GM13976 (cell line): ENCODE results near the gene GRID1.

Experiments used
- DNase-seq: peaks from one replicate; pipeline ENCODE4 v3.0.0; 2012; ENCODE audit warnings: low spot score
- in situ Hi-C: fragments of 300-500 bp; cut with MboI; formaldehyde crosslinking; loops from one replicate; pipeline ENCODE4 v1.12.0; 2022; ENCODE audit warnings: low sequenced_read_pairs, mixed read lengths, inconsistent platforms; ENCODE audit not compliant: unreplicated experiment
- TF ChIP-seq, protein P1 (sequence below): IDR thresholded peaks from 2 replicates; pipeline ENCODE4 v1.5.1; 2012; ENCODE audit warnings: borderline replicate concordance, mild to moderate bottlenecking; ENCODE audit not compliant: insufficient read depth; ENCODE audit errors: extremely low read depth, missing control alignments, control extremely low read depth

The GRID1 gene

DNA sequence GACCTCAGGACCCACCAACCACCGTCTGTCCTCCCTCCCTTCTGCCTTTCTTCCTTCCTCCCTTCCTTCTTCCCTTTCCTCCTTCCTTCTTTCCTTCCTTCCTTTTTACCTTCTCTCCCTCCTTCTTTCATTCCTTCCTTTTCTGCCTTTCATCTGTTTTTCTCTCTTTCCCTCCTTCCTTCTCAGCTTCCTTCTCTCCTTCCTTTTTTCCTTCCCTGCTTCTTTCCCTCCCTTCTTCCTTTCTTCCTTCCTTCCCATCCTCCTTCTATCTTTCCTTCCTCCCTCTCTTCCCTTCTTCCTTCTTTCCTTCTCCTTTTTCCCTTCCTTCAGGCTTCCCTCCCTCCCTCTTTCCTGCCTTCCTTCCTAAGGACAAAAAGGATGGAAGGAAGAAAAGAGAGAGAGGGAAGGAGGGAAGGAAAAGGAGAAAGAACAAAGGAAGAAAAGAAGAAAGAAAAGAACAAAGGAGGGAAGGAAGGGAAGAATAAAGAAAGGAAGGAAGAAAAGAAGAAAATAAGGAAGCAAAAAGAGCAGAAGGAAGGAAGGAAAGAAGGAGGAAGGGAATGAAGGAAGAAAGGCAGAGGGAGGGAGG lies 405.0 kb downstream of the GRID1 start:
- no peak for DNase-seq
- TF ChIP-seq, protein P1, sequence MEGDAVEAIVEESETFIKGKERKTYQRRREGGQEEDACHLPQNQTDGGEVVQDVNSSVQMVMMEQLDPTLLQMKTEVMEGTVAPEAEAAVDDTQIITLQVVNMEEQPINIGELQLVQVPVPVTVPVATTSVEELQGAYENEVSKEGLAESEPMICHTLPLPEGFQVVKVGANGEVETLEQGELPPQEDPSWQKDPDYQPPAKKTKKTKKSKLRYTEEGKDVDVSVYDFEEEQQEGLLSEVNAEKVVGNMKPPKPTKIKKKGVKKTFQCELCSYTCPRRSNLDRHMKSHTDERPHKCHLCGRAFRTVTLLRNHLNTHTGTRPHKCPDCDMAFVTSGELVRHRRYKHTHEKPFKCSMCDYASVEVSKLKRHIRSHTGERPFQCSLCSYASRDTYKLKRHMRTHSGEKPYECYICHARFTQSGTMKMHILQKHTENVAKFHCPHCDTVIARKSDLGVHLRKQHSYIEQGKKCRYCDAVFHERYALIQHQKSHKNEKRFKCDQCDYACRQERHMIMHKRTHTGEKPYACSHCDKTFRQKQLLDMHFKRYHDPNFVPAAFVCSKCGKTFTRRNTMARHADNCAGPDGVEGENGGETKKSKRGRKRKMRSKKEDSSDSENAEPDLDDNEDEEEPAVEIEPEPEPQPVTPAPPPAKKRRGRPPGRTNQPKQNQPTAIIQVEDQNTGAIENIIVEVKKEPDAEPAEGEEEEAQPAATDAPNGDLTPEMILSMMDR, result no peak
- in situ Hi-C loops, result no loop called here

DNA sequence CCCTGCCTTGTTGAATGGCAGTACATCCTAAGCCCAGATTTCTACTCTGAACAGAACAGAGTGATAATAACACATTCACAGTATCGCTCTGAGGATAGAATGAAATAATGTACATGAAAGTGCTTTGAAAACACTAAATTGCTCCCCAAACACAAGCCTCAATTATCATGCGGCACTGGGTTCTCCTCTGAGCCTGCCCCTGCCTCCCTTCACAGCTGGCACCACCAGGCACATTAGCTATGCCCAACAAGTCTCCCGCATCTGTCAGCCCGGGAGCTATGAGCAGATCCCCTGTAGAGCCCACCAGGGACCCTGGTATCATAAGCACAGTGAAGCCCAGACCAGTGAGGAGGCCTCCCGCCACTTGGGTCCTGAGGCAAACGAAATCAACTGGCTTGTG lies 405.5 kb downstream of the GRID1 start:
- in situ Hi-C loops, result no loop called here
- TF ChIP-seq, protein P1, result no peak
- DNase-seq, result no peak

DNA sequence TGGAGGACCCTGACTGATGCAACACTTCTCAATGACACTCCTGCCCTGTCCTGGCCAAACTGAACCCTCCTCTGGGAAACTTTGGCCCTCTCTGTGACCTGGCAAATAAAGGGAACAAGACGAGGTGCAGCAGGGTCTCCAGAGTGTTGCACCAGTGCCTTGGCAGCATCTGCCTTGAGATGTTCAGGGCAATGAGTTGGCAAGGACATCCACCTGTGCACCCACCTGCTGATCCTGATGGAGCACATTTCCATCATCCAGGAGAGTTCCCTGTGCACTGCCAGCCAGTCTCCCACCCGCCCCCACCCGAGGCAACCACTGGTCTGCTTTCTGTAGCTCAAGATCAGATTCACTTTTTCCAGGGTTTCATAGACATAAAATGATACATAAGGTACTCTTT lies 407.4 kb downstream of the GRID1 start:
- no peak for DNase-seq
- in situ Hi-C loops, result no loop called here
- TF ChIP-seq, protein P1, result no peak

- in situ Hi-C loops, result no loop called here
Observed at GRCh38 chr10:85950921-85951320, 415.7 kb downstream of the GRID1 start.

DNA sequence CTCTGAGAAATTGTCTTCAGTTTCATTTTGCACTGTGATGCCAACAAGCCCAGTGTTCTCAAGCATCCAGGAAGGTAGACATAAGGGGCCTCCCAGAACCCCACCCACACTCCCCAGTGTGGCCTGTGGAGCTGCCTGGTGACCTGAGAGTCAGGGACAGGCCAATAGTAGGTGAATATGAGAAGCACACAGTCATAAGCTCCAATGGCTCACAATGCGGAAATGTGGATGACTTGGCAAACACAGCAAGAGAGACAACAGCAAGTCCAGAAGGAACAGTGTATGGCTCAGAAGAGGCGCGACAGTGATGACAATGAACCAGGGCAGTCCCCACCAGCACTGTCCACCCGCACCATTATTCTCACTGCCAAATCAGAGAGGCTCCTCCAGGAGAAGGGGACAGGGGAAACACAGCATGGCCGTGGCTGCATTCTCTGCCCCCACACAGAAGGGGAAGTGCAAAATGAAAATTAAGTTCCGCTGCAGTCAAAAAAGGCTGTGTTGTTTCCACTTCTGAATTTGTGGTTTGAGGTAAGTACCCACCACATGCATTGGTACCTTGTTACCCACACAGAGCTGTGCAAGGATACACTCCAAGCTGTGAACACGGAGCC lies 419.8 kb downstream of the GRID1 start:
- DNase-seq, result peak; percentile 48
- TF ChIP-seq, protein P1, result no peak
- in situ Hi-C loops, result no loop called here

More at GRCh38 chr10:85950921-85951320, 415.7 kb downstream of the GRID1 start:
- no peak for DNase-seq
- TF ChIP-seq, protein P1, result no peak

- in situ Hi-C loops, result no loop called here
- DNase-seq, result no peak
- TF ChIP-seq, protein P1, result no peak
Observed at GRCh38 chr10:85936161-85936560, 430.4 kb downstream of the GRID1 start.
